ENCODE results near the gene PRPF4.
"Not testable (repeated sequence)": the region's sequence is repeated elsewhere in the genome, so short reads cannot be mapped to it uniquely, and the experiment has no call there.

The PRPF4 gene

GRCh38 chr9:113275157-113276131 lies at the start of gene PRPF4, which contains the start of gene CDC26:
PRPF4 (plus strand) TSS chr9:113275658; CDS start chr9:113275744, 86 bp downstream.
CDC26 (minus strand) TSS chr9:113275572; CDS start chr9:113272507, 3,065 bp downstream.
- peak; percentile 95 for DNase-seq

GRCh38 chr9:113227436-113227835 lies 48.0 kb upstream of the PRPF4 start:
- DNase-seq, result no peak

GRCh38 chr9:113228130-113228665 lies 47.3 kb upstream of the PRPF4 start:
- DNase-seq, result peak; percentile 19

- no peak for DNase-seq
Observed at GRCh38 chr9:113231701-113232100, 43.8 kb upstream of the PRPF4 start.

- DNase-seq, result not testable (repeated sequence)
Observed at GRCh38 chr9:113235701-113236255, 39.7 kb upstream of the PRPF4 start.

- DNase-seq, result no peak
Observed at GRCh38 chr9:113237026-113237425, 38.4 kb upstream of the PRPF4 start.

- DNase-seq, result no peak
Observed at GRCh38 chr9:113238202-113238858, 37.1 kb upstream of the PRPF4 start.

GRCh38 chr9:113238859-113239232 lies 36.6 kb upstream of the PRPF4 start:
- DNase-seq, result no peak

- DNase-seq, result no peak
Observed at GRCh38 chr9:113241161-113241560, 34.3 kb upstream of the PRPF4 start.

- DNase-seq, result no peak
Observed at GRCh38 chr9:113244556-113244955, 30.9 kb upstream of the PRPF4 start.

GRCh38 chr9:113245894-113246293 lies 29.6 kb upstream of the PRPF4 start:
- DNase-seq, result no peak

GRCh38 chr9:113246928-113247327 lies 28.5 kb upstream of the PRPF4 start:
- no peak for DNase-seq

GRCh38 chr9:113247640-113248039 lies 27.8 kb upstream of the PRPF4 start:
- no peak for DNase-seq

- DNase-seq, result not testable (repeated sequence)
Observed at GRCh38 chr9:113249661-113250060, 25.8 kb upstream of the PRPF4 start.

- no peak for DNase-seq
Observed at GRCh38 chr9:113250807-113251206, 24.7 kb upstream of the PRPF4 start.

- DNase-seq, result no peak
Observed at GRCh38 chr9:113254991-113255390, 20.5 kb upstream of the PRPF4 start.

GRCh38 chr9:113255438-113255837 lies 20.0 kb upstream of the PRPF4 start:
- no peak for DNase-seq

- DNase-seq, result no peak
Observed at GRCh38 chr9:113257863-113258262, 17.6 kb upstream of the PRPF4 start.

- DNase-seq, result no peak
Observed at GRCh38 chr9:113258282-113258681, 17.2 kb upstream of the PRPF4 start.

- DNase-seq, result no peak
Observed at GRCh38 chr9:113261917-113262671, 13.4 kb upstream of the PRPF4 start.

GRCh38 chr9:113266174-113266573 lies 9.3 kb upstream of the PRPF4 start:
- DNase-seq, result no peak

- DNase-seq, result no peak
Observed at GRCh38 chr9:113267911-113268566, 7.4 kb upstream of the PRPF4 start.

All from CD4-positive, alpha-beta T cell treated with Interleukin-21 for 1 hour (primary cell).